ENCODE results near the gene IGIP. TPM values are rescaled to one million over a fixed set of nuclear protein-coding genes. Genes with fewer than 3 reads are reported as not detected.

IGIP gene
- total RNA-seq, 4 donors from 2014 or later = 6.1 to 16.5 (median 11.6) TPM

DNA sequence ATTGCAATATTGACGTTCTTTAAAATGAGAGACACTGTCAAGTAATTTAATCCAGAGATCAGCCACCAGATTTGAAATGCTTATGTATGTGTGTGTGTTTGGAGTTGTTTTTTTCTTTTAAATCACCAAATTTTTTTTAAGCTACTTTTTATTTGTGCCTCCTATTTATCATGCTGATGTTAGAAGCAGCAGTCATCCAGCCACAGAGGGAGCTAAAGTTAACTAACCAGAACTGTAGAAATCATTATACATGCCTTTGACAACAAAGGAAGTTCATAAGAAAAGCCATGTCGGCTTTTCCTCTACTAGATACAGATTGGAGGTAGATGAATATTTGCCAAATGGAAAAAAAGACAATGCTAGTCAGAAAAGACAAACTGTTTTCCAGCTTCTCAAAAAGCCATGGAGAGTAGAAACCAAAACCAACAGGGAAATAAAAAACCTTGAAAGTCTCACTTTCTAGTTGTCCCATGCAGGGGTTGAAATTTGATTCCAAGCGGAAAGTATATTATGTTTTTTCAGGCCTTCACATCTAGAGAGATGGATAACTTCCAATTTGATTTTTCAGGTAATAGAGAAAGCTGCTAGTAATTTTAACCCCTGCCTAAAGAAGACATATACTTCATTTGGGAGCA is 7.3 kb upstream of the IGIP start:
- peaks cover 37% of the 10 kb centered on the region for H3K4me1 ChIP-seq
- WGBS = 61% methylated on average over 3 of the region's 3 CpGs

DNA sequence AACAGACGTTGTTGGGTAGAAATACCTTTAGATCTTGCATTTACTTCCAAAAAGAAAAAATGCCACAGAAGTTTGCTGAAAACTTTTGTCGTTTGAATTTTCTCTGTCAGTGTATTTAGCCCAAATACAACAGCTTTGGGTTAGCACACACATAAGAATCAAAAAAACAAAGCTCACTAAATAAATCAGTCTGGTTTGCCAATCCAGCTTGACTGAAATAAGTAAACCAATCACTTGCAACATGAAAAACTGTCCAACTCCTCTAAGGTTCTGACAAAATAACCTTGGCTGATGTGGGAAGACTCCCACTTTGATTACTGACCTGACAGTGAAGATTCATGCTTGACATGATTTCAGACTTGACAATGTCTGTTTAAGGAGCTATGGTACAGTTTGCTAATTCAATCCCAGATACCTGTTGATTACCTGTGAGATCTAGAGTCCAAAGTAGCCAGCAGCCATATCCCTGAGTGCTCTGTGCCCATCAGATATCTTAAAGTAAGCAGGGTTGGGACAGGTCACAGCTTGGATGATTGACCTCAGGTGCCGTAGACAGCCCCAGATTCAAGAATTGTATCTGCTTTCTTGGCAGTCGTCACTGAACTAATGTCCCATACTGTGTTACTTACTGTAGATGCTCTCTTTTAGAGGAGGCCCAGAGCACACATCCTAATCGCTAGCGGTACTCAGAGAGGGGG is 727 bp downstream of the IGIP start:
- H3K4me1 ChIP-seq = peaks cover 7% of the 10 kb centered on the region
- TF ChIP-seq POLR2A (IDR thresholded peaks at IDR 0.05) (no peak), EP300 (IDR thresholded peaks at IDR 0.05) (no peak), POLR2AphosphoS5 (IDR thresholded peaks at IDR 0.05) (no peak)
- TF ChIP-seq, protein P1, sequence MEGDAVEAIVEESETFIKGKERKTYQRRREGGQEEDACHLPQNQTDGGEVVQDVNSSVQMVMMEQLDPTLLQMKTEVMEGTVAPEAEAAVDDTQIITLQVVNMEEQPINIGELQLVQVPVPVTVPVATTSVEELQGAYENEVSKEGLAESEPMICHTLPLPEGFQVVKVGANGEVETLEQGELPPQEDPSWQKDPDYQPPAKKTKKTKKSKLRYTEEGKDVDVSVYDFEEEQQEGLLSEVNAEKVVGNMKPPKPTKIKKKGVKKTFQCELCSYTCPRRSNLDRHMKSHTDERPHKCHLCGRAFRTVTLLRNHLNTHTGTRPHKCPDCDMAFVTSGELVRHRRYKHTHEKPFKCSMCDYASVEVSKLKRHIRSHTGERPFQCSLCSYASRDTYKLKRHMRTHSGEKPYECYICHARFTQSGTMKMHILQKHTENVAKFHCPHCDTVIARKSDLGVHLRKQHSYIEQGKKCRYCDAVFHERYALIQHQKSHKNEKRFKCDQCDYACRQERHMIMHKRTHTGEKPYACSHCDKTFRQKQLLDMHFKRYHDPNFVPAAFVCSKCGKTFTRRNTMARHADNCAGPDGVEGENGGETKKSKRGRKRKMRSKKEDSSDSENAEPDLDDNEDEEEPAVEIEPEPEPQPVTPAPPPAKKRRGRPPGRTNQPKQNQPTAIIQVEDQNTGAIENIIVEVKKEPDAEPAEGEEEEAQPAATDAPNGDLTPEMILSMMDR (IDR thresholded peaks at IDR 0.05) = no peak

More for the DNA sequence above, 7.3 kb upstream of the IGIP start:
- Histone ChIP-seq H3K27me3 (no peaks in the 10 kb centered on the region), H3K36me3 (no peaks in the 10 kb centered on the region), H3K27ac (no peak overlapping the region), H3K9me3 (no peaks in the 10 kb centered on the region), H3K4me3 (no peak overlapping the region)
- TF ChIP-seq, protein P1 (IDR thresholded peaks at IDR 0.05) = no peak
- TF ChIP-seq EP300 (IDR thresholded peaks at IDR 0.05) (no peak), POLR2AphosphoS5 (IDR thresholded peaks at IDR 0.05) (no peak)
- DNase-seq (ENCODE audit: low spot score in 2 of 2) = no peak

DNA sequence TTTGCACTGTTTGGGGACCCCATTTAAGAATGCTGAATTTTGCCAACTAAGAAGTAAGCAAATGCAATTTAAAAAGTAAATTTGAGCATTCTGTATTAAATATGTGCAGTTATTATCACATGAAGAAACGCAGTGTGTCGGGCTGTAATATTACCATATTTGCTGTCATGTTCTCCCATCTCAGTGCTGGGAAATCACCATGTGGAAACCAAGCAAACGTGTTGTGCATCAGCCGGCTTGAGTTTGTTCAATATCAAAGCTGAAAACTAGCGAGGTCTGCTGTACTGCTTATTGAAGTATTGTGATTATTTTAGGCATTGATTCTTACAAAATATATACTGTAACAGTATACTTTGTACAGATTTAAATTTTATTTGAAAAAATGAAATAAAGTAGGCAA is 2.6 kb downstream of the IGIP start:
- H3K27me3 ChIP-seq = no peaks in the 10 kb centered on the region
- TF ChIP-seq, protein P1 (IDR thresholded peaks at IDR 0.05) = no peak
- TF ChIP-seq POLR2AphosphoS5 (IDR thresholded peaks at IDR 0.05) (no peak), POLR2A (IDR thresholded peaks at IDR 0.05) (no peak), EP300 (IDR thresholded peaks at IDR 0.05) (no peak)
- no peak for DNase-seq (ENCODE audit: low spot score in 2 of 2)
- no peaks in the 10 kb centered on the region for H3K9me3 ChIP-seq
- H3K4me3 ChIP-seq = no peak overlapping the region
- H3K4me1 ChIP-seq = peaks cover 14% of the 10 kb centered on the region
- H3K27ac ChIP-seq = no peak overlapping the region
- no peaks in the 10 kb centered on the region for H3K36me3 ChIP-seq
- WGBS = 89% methylated on average over 5 of the region's 5 CpGs

More for the DNA sequence above, 727 bp downstream of the IGIP start:
- 68% methylated on average over 6 of the region's 6 CpGs for WGBS
- no peaks in the 10 kb centered on the region for H3K27me3 ChIP-seq
- DNase-seq (ENCODE audit: low spot score in 2 of 2) = no peak
- H3K4me3 ChIP-seq = no peak overlapping the region
- no peaks in the 10 kb centered on the region for H3K36me3 ChIP-seq
- no peak overlapping the region for H3K27ac ChIP-seq
- no peaks in the 10 kb centered on the region for H3K9me3 ChIP-seq

DNA sequence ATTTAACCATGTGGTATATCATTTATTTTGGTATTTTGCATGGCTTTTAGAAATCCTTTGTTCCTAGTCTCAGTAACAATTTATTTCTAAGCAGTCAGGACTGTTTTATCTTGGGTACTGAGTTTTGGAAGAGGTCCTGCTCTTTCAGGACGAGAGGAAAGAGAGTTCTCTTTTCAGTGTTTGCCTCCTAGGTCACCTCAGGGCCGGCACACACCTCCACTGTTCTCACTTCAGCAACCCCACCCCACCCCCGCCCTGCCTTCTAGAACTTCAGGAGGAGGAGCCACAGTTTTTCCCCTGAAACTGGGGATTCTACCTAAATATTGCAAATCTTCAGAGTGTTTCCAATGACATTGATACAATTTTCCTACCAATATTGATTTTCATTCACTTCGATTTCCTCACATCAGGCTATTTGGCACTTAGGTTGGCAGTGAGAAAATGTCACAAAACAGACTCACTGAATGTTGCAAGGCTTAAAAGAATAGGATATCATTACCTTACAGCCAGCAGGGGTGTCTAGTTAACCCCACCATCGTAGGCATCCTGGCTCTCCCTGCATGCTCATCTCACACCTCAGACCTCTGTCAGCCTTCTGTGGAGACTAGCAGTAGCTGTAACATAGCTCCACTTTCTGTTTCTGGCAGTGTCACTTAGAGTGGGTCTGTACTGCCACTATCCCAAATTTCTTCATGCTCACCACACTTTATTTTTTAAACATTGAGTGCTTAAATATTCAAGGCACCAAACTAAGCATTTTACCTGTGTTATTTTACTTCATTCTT is 5.4 kb downstream of the IGIP start:
- H3K27ac ChIP-seq = no peak overlapping the region
- no peaks in the 10 kb centered on the region for H3K27me3 ChIP-seq
- no peaks in the 10 kb centered on the region for H3K36me3 ChIP-seq
- H3K4me3 ChIP-seq = no peak overlapping the region
- DNase-seq (ENCODE audit: low spot score in 2 of 2) = no peak
- H3K9me3 ChIP-seq = no peaks in the 10 kb centered on the region
- WGBS = 70% methylated on average over 5 of the region's 5 CpGs
- TF ChIP-seq, protein P1 (IDR thresholded peaks at IDR 0.05) = no peak
- no peak for TF ChIP-seq EP300 (IDR thresholded peaks at IDR 0.05)
- TF ChIP-seq POLR2A (IDR thresholded peaks at IDR 0.05) = no peak
- TF ChIP-seq POLR2AphosphoS5 (IDR thresholded peaks at IDR 0.05) = no peak
- peaks cover 14% of the 10 kb centered on the region for H3K4me1 ChIP-seq

DNA sequence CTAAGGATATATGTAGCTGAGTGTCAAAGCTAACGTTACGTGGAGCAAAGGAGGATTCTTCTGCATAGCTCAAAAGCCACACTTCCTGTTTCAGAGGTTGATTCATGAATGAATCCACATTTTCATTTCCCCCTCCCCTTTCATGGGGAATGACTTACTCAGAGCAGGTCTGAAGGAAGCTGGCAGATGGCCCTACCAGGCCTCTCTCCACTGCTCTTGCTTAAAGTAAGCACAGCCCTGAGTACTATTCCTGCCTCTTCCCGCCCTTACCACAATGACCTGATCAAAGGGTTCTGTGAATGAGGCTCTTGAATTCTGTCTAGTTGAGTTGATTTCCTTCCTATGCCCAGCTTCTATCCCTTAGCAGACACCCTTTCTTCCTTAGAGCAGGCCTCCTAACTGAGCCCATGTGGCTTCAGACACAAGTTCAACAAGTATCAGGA is 6.3 kb downstream of the IGIP start:
- Histone ChIP-seq H3K9me3 (no peaks in the 10 kb centered on the region), H3K27me3 (no peaks in the 10 kb centered on the region), H3K27ac (no peak overlapping the region), H3K4me3 (no peak overlapping the region), H3K36me3 (no peaks in the 10 kb centered on the region), H3K4me1 (peaks cover 10% of the 10 kb centered on the region)
- TF ChIP-seq EP300 (IDR thresholded peaks at IDR 0.05) (no peak), POLR2A (IDR thresholded peaks at IDR 0.05) (no peak), POLR2AphosphoS5 (IDR thresholded peaks at IDR 0.05) (no peak)
- TF ChIP-seq, protein P1 (IDR thresholded peaks at IDR 0.05) = no peak
- WGBS = 35% methylated on average over 3 of the region's 3 CpGs
- DNase-seq (ENCODE audit: low spot score in 2 of 2) = no peak

Data from suprapubic skin (tissue), 4 donors.